Esophagus muscularis mucosa (tissue), 4 donors: ENCODE data around the gene MCTP2.

ENCODE experiments used
- CTCF ChIP-seq, 3 experiments: fragments of 200-600 bp in 2 of 3; fragments of 450-650 bp in 1 of 3; sonication (generic) in 2 of 3; IDR thresholded peaks; one replicate each; pipeline ENCODE4 v1.5.1; 2017 to 2019; ENCODE audit warnings: antibody characterized with exemption in 3 of 3, mild to moderate bottlenecking in 2 of 3, moderate library complexity in 1 of 3
- EP300 ChIP-seq: sonication (generic); formaldehyde crosslinking; IDR thresholded peaks from one replicate; pipeline ENCODE4 v1.6.1; 2017; ENCODE audit warnings: antibody characterized with exemption
- POLR2A ChIP-seq: fragments of 450-650 bp; IDR thresholded peaks from one replicate; pipeline ENCODE4 v1.6.1; 2017; ENCODE audit warnings: antibody characterized with exemption, moderate library complexity, mild to moderate bottlenecking, low read depth
- POLR2AphosphoS5 ChIP-seq, 2 donors: sonication (generic); formaldehyde crosslinking; IDR thresholded peaks; one replicate each; pipeline ENCODE4 v1.6.1; 2017; ENCODE audit warnings: antibody characterized with exemption in 2 of 2

GRCh38 chr15:94532226-94532625, 300.9 kb downstream of the MCTP2 start:
- TF ChIP-seq CTCF (IDR thresholded peaks at IDR 0.05) (no peak), POLR2A (no peak), EP300 (no peak), POLR2AphosphoS5 (IDR thresholded peaks at IDR 0.05) (no peak)
